DMS53 (cell line): ENCODE data around the gene PTPN14.

Experiments used
- DNase-seq: peaks from one replicate; lab custom pipeline; 2025; lab: John Stamatoyannopoulos, UW

PTPN14 gene

DNA sequence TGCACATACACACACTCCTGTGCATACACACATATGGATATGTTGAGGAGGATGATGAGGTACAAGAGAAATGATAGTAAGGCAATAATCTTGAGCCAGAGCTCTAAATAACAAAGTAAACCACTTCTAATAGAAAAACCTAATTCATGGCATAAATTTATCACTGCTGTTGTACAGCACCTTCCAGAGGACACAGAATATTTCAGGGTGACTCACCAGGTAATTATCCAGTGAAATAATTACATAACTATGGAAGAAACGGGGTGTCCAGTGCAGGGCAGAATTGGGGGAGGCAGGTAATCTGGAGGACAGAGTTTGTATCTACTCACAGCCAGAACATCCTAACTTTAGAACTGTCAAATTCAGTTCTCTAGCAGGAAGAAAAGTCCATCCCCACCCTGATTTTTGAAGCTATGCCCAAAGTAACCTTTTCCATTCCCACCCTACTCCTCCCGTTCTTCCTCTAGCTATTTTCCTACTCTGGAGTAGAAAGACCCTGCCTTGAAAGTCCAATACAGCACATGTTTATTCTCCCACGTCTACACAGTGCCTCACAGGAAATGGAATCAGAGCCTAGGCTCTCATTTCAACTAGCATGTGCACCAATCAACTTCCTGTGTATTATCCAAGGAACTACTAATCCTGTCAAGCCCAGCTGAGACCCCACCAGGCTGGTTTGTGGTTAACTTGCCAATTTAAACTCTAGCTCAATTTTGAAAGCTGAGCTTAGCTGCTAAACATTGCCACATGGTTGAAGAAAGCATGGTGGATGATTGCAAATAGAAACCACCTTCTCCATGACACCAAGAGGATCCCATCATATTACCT, 96.6 kb downstream of the PTPN14 start:
- DNase-seq: peak; percentile 18

DNA sequence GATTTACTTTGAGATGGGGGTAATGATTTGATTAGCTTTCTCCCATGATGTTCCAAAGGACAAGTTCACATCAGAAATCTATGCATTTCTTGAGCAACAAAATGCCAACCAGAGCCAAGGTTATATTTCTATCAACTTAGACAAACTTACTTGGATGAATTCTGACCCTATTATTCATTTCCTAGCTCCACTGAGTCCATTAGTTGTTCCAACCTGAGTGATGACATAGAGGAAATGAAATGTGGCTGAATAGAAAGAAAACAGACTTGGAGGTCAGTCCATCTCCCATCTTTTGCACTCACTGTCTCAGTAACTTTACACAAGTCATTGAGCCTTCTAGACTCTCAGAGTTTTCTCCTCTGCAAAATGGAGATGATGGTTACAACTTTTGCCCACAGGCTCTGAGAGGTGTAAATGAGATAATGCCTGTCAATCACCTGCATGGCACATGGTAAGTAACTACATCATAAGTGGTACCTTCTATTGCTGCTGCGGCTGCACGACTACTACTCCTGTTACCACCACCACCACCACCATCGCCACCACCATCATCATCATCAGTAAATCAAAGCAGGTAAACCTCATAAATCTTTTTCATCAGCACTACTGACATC, 98.2 kb downstream of the PTPN14 start:
- no peak for DNase-seq

DNA sequence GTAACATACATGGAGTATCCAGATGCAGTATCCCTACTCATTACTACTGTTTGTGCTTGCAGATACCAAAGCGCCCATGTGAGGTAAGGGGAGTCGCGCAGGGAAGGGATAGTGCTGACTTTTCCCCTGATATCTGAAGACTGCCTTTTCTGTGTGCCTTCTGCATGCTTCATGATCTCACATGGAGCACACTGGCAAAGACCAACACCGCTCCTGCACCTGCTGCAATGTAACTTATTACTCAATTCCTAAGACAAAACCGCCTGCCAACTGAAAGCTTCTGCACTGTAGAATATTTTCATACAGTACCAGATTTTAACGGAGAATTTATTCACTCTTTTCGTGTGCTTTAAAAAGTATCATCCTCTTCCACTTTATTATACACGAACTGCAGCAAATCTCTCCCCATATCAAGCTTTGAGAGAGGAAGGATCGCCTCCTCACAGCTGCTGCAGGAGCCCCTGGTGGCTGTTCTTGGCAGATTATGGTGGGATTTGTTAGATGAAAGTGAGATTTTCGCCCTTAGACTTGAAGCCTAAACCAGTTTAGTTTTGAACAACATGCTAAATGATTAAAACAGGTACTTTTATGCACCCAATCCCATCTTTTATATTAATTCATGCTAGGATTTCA, 99.1 kb downstream of the PTPN14 start:
- DNase-seq: no peak

DNA sequence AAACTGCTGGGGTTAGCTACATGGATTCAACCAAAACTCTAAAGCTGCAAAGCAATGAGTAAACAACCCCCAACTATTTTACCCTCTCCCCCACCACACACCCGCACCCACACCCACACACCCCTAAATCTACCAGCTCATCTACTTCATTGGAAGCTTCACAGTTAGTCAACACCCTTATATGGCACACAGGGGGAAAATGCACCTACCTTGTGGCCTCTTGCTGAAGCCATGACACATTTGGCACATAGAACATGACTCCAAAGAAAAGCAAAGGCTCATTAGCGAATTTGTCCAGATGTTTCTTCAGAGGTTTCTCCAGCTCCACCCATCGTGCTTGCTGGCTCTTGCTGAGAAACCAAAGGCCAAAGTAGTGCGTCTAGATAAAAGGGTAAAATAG, 99.8 kb downstream of the PTPN14 start:
- no peak for DNase-seq

DNA sequence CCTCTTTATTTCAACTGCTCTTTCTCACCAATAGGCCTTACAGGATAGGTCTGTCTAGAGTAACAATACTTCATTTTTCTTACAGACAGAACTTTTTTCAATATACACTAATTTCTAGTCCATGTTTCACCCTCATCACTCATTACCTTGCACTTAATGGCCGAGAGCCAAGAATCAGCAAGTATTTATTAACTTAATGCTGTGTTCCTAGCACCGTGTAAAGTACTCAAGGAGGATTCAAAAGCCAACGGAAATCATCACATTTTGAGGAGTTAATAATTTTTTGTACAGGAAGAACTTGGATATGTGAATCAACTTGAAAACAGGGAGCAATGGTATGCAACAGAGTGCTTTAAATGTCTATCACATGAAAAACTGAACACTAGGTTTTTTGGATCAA, 102.0 kb downstream of the PTPN14 start:
- DNase-seq: no peak

DNA sequence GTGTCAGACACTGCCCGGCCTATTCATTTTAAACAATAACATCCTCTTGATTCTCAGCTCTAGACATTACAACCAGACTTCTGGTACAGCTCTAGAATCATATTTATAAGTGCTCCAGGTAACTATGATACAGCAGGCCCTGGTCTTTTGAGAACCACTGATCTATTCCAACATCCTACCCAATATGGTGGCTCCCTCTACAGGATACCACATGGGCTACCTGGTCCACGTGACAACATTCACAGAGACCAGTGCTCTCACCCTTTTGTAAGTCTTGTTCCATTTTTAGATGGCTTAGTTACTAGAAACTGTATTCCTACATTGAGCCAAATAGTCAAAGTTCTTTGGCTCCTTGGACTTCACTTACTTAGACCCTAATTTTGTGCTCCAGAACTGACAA, 102.9 kb downstream of the PTPN14 start:
- peak; percentile 43 for DNase-seq

DNA sequence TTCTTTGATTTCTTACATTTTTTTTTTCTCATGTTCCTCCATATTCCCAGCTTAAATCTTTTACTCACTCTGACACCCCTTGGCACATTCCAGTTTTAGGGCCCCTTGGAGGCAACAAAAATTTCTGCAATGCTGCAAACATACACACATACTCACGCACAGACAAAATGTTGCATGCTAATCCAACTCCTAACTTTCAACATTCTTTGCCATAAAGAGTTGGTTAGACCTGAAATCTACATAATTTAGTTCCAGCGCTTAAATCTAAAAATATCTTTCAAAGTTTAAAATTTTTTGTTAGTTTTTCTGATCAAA, 103.9 kb downstream of the PTPN14 start:
- no peak for DNase-seq

DNA sequence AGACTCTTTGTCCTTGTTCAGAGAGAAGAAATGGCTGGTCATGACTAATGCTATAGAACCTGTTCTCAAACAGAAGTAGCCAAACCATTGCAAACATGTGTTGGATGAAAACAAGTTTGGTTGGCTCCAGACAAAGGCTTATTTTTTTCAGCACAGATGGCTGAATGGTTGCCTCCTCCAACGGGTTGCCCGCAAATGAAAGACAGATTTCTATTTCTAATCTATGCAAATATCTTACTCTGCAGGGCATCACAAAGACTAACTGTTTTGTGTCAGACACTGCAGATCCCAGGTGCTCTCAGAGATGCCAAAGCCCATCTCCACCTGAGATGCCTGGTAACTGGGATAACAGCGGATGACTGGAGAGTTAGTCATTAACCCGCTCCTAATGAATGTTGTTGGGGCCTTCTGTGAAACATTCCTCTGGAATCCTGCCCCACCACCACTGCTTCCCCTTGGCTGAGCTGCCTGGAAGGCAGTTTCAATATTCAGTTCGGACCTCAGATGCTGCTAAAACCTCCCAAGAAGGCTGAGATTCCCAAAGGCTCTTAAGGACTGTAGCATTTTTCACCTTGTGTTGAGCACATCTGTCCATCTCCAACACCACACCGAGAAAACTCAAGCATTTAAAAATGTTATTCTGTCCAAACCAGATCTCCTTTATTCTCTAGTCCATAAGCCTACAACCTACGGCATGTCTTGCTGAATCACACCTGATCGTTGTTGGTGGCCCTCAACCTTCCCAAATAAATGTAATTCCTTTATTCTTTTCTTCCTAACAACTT, 104.4 kb downstream of the PTPN14 start:
- peak; percentile 97 for DNase-seq

DNA sequence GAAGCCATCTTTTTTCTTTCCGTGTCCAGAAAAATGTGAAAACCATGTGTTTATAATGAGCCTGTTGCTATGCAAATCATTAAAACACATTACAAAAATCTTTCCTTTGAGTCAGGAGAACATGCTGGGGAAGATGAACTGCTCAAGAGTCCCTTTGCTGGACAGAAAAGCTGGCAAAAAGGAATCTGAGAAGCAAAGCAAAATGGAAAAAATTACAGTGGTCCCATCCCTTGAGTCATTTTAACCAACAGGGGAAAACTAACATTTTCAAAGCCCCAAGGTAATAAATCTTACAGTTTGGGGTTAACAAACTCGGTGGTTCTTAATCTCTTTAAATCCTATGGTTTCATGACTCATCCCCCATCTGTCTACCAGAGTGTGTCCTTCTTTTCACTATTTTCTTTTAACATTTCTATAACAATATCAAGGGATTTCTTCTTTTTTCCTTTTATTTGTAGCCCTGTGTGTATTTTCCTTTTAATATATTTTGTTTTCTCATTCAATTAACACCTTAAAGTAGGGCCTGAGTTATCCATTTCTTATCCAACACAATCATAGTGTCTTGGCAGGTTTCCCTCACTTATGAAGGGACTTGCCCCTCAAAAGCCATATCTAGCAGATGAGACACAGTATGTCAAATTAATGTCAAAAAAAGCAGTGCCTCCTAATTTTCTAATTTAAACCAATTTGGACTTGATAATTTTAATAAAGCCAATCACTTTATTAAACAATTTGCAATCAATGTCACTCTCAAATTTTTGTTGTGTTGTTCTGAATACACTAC, 105.4 kb downstream of the PTPN14 start:
- DNase-seq: peak; percentile 46

DNA sequence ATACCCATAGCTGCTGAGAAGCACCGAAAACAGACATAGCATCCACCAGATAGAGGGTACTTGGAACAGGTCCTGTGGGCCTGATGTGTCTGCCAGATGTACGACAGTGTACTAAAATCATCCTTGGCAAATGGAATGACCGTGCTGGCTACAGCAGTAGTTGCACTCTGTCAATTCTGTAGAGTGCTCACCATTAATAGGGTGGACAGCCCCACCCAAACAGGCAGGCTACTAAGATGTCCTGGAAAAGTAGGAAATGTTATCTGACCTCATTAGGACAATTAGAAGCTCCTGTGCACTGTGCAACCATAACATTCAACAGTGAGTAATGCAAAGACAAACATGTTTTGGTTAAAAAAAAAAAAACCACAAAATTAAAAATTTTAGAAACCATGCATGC, 106.2 kb downstream of the PTPN14 start:
- DNase-seq: peak; percentile 35

DNA sequence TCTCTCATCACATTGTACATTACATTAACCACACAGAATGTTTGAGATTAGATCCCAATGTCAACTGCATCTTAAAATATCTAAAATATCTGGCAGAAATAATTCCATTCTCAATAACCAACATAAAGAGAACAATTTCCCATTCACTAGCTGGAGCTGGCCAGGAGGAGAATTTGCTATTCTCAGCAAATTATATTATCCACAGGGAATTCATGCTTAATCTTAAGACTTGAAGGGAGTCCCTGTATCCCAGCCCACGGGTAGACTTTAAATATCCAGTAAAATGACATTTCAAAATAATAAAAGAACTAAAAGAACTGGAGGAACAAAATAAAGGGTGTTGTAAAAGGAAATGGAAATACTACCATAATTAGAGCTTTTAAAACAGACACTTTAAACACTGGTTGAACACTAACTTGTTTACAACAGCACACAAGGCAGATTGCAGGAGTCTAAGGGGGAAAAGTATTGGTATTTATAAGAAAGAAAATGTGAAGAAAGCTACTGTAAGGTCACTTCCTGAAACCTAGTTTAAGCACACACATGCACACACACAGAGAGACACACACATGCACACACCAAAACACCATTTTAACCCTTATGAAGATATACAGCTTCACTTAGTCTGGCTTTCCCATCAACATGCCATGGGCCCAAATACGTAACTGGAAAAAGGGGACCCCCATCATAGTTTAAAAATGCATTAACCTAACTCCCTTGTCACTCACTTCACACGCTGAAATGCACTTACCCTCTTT, 107.0 kb downstream of the PTPN14 start:
- DNase-seq: no peak

DNA sequence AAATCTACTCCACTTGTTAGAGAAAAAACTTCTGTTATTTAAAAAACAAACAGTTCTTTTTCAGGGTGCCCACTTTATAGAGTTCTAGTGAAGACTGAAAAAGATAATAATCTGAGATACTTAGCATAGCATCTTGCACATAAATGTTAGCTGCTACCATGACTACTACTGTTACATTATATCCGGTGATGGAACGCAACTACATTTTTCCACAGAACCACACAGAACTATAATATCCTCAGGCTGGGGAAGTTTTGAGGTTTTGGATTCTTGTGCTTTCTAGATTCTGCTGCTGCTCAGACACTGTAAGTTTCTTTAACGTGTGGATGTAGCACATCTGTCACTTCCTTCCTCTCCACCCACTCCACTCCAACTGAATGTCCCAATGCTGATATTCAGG, 110.3 kb downstream of the PTPN14 start:
- DNase-seq: peak; percentile 34

DNA sequence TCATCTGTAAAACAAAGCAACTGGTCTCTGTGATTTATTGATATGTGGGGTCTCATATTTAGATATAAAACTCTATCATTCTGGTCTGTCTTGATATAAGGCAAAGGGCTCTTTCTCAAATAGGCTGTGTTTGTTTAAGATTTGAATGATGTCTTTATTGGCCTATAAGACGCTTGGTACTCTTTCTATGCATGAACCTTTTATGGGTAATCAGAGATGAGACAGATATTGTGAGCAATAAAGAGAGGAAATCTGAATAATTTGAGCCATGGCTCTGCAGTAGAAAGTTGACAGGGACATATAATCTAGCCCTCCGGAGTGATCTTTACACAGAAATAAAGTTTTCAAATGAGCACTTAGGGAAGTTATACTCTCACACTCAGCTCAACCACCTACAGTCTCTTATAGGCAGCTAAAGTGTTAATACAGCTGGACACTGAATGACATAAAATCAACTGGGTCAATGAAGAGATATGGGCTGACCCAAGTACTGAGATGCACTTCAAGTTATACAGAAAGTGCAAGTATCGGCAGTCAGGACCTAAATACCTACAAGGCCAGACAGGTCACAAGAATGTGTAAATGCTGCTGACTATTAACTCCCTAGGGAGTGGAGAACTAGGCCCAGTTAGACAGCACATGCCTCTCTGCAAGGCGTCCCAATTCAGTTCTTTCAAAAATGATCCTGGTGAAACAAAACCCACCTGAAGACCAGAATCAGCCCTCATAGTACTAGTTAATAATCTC, 111.0 kb downstream of the PTPN14 start:
- peak; percentile 67 for DNase-seq

DNA sequence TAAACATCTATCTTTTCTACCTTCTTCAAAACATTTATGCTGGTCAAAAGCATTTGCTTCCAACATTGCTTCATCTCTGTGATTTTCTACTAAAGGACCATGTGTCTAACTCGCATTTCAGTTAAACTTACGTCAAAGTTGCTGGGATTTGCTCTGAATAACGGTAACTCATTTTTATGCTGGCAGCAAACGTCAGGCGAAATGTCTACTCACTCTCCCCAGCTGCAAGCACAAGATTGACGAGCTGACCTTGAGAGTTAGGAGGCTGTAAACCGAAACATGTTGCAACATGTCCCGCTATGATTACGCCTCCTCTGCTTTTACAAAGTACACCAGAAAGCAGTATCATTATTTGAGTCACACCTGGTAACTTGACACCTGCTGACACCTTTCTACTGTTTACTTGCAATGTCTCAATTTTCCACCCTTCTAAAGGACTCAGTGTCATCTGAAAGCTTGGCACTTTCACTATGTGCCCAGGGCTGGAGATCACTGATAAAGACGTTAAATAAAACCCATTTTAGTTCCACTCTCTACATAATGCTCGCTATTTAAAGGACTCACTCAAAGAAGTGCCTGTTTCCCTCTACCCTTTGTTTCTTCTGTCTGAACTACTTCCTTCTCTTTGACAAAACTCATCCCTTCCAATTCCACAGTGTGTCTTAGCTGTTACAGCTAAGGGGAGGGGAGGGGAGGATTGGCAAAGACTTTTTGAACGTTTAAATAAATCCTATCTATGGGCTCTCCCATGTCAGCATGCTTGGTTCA, 111.9 kb downstream of the PTPN14 start:
- peak; percentile 98 for DNase-seq

DNA sequence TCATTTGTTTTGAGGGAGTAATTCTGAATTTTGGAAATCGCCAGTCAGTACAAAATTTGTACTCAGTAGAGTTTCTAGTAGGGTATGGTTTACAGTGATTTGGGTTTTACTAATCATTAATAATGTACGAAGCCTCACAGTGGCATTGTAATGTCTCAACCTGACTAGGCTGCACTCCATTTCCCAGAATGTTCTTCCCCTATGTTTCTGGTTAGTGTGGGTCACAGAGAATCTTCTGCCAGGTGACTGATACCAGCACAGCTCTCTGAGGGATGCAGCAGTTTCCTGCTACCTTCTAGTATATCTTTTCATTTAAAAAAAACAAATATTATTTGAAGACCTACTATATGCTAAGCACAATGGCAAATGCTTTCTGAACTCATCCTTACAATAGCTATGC, 112.9 kb downstream of the PTPN14 start:
- DNase-seq: peak; percentile 40

DNA sequence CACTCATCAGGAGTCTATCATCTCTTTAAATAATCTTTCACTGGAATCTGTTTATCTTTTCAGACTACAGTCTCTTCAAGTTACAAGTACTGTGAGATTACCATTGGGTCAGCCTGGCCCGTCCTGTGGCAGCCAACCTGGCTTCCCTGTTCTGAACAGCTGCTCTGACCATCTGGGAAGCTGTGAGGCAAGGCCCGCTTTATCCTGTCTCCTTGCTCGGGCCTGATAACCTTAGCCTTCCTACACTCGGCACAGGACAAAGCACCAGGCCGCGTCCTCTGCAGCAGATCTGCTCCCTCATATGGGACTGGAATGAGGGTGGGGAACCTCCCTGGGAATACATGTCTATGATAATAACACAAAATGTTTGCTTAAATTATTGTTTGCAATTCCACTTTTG, 113.3 kb downstream of the PTPN14 start:
- DNase-seq: peak; percentile 52

DNA sequence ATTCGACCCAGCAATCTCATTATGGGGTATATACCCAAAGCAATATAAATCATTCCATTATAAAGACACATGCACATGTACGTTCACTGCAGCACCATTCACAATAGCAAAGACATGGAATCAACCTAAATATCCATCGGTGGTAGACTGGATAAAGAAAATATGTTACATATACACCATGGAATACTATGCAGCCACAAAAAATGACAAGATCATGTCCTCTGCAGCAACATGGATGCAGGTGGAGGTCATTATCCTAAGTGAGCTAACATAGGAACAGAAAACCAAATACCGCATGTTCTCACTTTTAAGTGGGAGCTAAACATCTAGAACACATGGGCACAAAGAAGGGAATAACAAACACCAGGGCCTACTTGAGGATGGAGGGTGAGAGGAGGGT, 115.5 kb downstream of the PTPN14 start:
- DNase-seq: no peak

DNA sequence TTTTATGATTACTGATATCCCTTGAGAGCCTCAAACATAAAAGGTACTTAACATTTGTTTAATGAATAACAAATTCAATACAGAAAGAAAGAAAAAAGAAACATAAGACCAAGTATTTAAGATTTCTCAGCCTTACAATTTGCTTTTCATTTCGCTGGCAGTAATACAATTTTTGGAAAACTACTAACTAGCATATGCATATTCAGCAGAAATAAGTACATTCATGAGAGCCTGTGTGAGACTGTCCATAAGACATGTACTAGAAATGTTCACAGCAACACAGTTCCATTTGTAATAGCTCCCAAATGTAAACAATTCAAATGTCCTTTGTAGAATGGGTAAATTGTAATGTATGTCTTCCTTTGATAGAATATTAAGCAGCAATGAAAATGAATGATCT, 119.2 kb downstream of the PTPN14 start:
- no peak for DNase-seq

DNA sequence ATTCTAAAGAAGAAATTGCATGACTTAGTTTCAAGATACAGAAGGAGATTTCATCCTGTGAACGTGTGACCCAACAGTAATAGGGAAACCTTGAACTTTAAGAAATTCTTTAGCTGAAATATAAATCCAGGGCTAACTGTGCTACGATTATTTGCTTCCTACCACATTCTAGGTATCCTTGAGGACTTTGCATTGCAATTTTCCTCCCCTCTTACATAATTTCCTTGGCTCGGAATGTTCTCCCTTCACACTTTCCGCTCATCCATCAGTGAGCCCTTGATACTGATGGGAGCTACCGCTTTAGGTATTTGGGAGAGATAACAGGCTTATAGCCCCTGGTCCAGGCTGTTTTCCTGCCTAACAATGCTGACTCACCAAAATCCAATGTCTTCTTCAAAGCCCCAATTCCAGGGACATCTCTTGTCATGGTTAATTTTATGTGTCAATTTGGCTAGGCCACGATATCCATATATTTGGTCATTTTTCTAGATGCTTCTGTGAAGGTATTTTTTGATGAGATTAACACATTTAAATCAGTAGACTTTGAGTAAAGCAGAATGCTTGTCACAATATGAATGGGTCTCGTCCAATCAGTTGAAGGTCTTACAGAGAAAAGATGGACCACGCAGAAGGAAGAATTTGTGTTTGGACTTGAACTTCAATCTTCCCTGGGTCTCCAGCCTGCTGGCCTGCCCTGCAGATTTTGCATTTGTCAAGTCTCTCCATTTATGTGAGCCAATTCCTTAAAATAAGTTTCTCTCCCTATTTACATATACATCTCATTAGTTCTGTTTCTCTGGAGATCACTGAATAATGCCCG, 121.2 kb downstream of the PTPN14 start:
- no peak for DNase-seq
